MV-4-11 (cell line): ENCODE measurements around the gene CLASP1.
"Not testable (repeated sequence)": the region's sequence is repeated elsewhere in the genome, so short reads cannot be mapped to it uniquely, and the experiment has no call there.

Source experiments
- DNase-seq: peaks from one replicate; lab custom pipeline; 2025; lab: John Stamatoyannopoulos, UW

Gene CLASP1

GRCh38 chr2:121313701-121314100 is 335.6 kb downstream of the CLASP1 start:
- not testable (repeated sequence) for DNase-seq

DNA sequence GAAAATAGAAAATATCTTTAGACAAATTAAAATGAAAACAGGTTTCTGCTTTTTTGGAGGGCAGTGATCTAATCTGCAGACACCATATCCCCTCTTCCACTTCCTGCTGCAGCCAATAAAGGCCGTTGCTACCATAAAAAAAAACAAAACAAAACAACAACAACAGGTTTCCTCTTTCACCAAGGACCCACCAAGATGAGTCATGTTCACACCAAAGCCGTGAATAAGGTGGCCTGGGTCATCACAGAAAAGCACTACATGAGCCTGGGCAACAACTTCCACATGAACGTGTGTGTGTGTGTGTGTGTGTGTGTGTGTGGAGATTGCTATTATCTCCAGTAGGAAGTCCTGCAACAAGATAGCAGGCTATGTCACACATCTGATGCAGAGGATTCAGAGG is 339.5 kb downstream of the CLASP1 start:
- DNase-seq = peak; percentile 14

DNA sequence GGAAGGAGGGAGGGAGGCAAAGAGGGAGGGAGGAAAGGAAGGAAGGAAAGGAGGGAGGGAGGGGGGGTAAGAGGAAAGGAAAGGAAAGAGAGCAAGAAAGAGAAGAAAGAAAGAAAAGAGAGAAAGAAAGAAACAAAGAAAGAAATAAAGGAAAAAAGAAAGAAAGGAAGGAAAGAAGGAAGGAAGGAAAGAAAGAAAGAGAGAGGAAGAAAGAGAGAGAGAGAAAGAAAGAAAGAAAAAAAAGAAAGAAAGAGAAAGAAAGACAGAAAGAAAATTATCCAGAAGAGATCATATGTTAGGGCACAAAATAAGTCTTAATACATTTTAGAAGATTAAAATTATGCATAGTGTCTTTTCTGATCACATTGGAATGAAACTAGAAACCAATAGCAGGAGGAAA is 339.9 kb downstream of the CLASP1 start:
- no peak for DNase-seq

- no peak for DNase-seq
Measured at GRCh38 chr2:121307048-121307447, 342.2 kb downstream of the CLASP1 start.

DNA sequence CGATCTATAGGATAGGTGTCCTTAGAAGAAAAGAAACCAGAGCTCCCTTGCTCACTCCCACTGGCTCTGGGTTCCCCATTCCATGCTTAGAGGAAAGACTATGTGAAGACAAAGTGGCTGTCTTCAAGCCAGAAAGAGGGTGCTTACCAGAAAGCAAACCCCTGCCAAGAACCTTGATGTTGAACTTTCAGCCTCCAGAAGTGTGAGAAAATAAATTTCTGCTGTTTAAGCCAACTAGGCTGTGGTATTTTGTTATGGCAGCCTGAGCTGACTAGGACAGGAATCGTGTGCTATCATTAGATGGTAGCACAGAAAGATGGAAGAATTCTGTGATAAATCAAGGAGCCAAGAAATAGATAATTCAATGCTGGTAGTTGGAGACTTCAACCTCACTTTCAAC is 344.3 kb downstream of the CLASP1 start:
- DNase-seq = no peak

DNA sequence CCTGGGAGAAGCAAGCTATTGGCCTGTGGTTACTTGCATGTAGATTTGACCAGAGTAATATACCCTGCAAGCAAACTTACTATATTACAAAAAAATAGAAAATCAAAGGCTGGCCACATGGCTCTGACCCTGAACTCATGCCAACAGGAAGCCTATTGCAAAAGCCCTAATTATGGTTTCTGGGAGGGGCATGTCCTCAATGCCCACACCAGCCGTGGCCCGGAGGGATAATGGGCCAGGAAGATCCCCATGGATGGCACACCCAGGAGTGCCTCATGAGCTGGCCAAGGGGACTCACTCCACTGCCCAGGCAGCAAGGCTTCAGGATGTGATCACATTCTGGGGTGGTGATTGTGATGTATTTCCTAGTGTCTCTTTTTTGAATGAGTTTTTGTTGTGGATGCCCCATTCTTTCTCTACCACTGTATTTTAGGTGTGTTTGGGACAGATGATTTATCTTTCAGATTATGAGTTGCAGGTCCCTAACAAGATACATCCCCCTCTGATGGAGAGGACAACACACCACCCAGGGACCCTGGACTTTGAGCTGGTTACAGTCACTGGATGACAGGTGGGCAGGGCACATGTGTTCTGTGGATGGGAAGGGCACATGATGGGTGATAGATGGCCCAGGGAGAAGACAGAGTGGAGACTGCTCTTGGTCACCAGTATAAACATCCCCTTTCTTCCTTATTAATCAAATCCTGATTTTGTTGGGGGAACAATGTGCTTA is 345.6 kb downstream of the CLASP1 start:
- DNase-seq = no peak

DNA sequence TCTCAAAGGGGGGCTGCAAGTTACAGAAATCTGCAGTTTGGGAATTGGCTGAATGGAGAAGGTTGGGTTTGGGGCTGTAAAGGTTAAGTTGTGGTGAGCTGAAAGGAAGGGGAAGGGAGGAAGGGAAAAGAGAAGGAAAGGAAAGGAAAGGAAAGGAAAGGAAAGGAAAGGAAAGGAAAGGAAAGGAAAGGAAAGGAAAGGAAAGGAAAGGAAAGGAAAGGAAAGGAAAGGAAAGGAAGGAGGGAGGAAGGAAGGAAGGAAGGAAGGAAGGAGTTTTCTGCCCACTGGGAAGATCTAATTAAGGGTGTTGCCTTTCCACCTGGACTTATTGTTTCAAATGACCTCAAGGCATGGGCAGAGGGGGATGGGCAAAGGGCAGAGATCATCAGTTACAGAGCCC is 348.1 kb downstream of the CLASP1 start:
- not testable (repeated sequence) for DNase-seq

DNA sequence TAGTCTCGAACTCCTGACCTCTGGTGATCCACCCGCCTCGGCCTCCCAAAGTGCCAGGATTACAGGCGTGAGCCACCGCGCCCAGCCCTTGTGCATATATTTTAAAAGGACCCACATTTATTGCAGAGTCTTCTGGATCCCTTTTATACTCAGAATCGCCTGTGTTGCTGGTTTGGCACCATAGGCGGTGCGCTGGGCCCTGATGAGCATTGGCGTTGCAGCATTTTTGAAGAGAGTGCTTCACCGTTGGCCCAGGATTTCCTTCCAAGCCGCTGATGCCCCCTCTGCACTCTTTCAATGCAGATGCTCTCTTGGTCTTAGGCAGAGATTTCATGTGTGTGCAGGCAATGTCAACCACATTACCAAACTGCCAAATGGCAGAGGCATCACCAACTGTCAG is 350.8 kb downstream of the CLASP1 start:
- DNase-seq = no peak

- not testable (repeated sequence) for DNase-seq
Measured at GRCh38 chr2:121297866-121298265, 351.4 kb downstream of the CLASP1 start.

- DNase-seq = peak; percentile 32
Measured at GRCh38 chr2:121297217-121297830, 351.9 kb downstream of the CLASP1 start.

GRCh38 chr2:121295911-121296650 is 353.2 kb downstream of the CLASP1 start:
- DNase-seq = no peak

- no peak for DNase-seq
Measured at GRCh38 chr2:121294881-121295840, 354.1 kb downstream of the CLASP1 start.

- DNase-seq = no peak
Measured at GRCh38 chr2:121293450-121294325, 355.6 kb downstream of the CLASP1 start.

DNA sequence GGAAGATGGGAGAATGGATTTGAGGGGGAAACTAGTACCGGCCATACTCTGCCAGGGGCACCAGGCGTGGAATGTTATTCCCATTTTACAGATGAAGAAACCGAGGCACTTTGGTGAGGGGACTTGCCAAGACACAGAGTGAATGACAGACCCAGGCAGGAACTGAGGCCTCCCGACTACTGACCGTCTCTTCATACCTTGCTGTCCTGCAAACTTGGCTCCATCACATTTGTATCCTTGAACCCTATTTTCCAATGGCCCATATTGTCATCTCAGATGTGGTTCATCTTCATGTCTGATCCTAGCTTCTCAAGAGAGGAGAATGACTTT is 358.0 kb downstream of the CLASP1 start:
- DNase-seq = no peak

- no peak for DNase-seq
Measured at GRCh38 chr2:121289271-121289670, 360.0 kb downstream of the CLASP1 start.

- peak; percentile 73 for DNase-seq
Measured at GRCh38 chr2:121288454-121289231, 360.6 kb downstream of the CLASP1 start.

DNA sequence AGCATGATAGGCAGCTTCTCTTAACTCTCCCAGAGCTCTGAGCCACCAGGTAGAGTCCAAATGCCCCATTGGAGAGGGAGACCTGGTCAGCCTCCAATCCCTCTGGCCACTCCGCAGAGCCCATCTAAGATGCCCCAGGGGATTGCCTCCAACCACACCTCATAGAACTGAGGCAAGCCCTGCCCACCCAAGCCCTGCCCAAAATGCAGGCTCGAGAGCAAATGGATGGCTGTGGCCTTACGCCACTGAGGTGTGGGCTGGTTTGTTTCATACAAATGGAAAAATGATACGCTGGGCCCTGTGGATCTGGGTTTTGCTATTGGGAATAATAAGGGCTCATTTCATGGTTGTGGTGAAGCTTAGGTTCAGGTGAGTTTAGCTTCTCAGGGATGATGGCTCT is 361.3 kb downstream of the CLASP1 start:
- DNase-seq = no peak
